ENCODE data around the gene NHEJ1. TPM values are rescaled to one million over a fixed set of nuclear protein-coding genes. Genes with fewer than 3 reads are reported as not detected.
A peak's percentile ranks its signal among the peaks of the same experiment; 100 is the strongest.

Gene NHEJ1
- total and polyA plus RNA-seq, 2 of the 13 experiments (the other 11 are each of a cell fraction or from before 2014, with no cell fraction given) = 30.0 to 30.7 TPM

GRCh38 chr2:219111375-219112061 lies 49.1 kb downstream of the NHEJ1 start (continued):
- TF ChIP-seq ZKSCAN1 (IDR thresholded peaks at IDR 0.05; ENCODE audit: low read length) = 0 out of 2 replicates have a peak, but pooled peaks have one; percentile 7
- TF ChIP-seq ZNF891 (CRISPR knock-in tag; IDR thresholded peaks at IDR 0.05) = 0 out of 2 replicates have a peak, but pooled peaks have one; percentile 29
- TF ChIP-seq ZNF501 (CRISPR knock-in tag; IDR thresholded peaks at IDR 0.05) = peak; percentile 35; the same call in 1 of the 2 replicates
- TF ChIP-seq ZFP62 (CRISPR knock-in tag; IDR thresholded peaks at IDR 0.05) = no peak
- no peak for TF ChIP-seq MNT (IDR thresholded peaks at IDR 0.05)
- peak; percentile 78 for TF ChIP-seq TCF7 (IDR thresholded peaks at IDR 0.05; ENCODE audit: low read depth)
- no peak for TF ChIP-seq ZNF691 (CRISPR knock-in tag; IDR thresholded peaks at IDR 0.05; ENCODE audit: borderline replicate concordance, low read depth)
- peak; percentile 45; the same call in 1 of the 2 replicates for TF ChIP-seq THRA (CRISPR knock-in tag; IDR thresholded peaks at IDR 0.05; ENCODE audit: borderline replicate concordance)
- TF ChIP-seq DBP (CRISPR knock-in tag; IDR thresholded peaks at IDR 0.05; ENCODE audit: not compliant biosample characterization) = no peak
- TF ChIP-seq TGIF2 (CRISPR knock-in tag; IDR thresholded peaks at IDR 0.05) = no peak
- TF ChIP-seq CENPBD1 (CRISPR knock-in tag; IDR thresholded peaks at IDR 0.05; ENCODE audit: borderline replicate concordance, low read depth) = no peak
- TF ChIP-seq FLYWCH1 (CRISPR knock-in tag; IDR thresholded peaks at IDR 0.05) = 0 out of 2 replicates have a peak, but pooled peaks have one; percentile 22
- TF ChIP-seq ZNF10 (CRISPR knock-in tag; IDR thresholded peaks at IDR 0.05; ENCODE audit: borderline replicate concordance, low read depth) = no peak
- no peak for TF ChIP-seq ZNF678 (CRISPR knock-in tag; IDR thresholded peaks at IDR 0.05)
- peak; percentile 96 for TF ChIP-seq PATZ1 (CRISPR knock-in tag; IDR thresholded peaks at IDR 0.05)
- TF ChIP-seq DDIT3 (CRISPR knock-in tag; IDR thresholded peaks at IDR 0.05) = no peak
- no peak for TF ChIP-seq ZNF468 (CRISPR knock-in tag; IDR thresholded peaks at IDR 0.05)
- TF ChIP-seq ZNF280B (CRISPR knock-in tag; IDR thresholded peaks at IDR 0.05; ENCODE audit: borderline replicate concordance) = no peak
- TF ChIP-seq SP4 (CRISPR knock-in tag; IDR thresholded peaks at IDR 0.05) = peak; percentile 61; the same call in 1 of the 2 replicates

All from HepG2 (cell line).